Fibroblast of upper back skin (primary cell): Measurements from ENCODE around the gene ATP8A2.

Experiments
- DNase-seq: peaks from one replicate; pipeline ENCODE4 v3.0.0-alpha.2; 2013

The ATP8A2 gene

DNA sequence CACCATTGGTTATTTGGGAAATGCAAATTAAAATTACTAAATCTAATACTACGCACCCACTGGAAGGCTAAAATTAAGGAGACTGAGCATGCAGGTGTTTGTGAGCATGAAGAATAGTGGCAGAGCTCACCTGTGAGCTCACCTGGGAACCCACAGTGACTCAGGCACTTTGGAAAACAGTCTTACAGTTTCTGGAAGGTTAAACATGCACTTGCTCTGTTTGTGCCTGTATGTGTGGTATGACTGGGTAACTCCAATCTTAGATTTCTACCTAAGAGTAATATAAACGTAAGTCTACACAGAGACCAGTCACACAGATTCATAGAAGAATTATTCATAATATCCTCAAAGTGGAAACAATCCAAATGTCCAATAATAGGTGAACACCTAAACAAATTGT is 318.8 kb downstream of the ATP8A2 start:
- DNase-seq, result no peak

DNA sequence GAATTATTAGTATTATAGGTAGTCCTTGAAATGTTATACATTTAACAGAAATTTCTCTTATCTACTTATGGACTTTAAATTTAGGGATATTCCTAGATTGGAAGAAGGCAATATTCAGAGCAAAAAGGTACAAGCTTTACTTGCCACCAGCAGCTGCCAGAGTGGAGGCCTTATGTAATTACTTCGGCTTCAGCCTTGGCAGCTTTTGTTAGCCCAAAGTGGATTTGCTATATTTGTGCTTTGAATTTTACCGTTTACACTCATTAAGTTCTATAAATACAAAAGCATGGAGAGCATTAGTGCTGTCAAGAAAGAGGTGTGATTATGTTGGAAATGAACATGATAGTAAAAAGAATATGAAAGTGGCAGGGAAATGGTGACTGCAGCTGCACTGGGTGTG is 319.9 kb downstream of the ATP8A2 start:
- no peak for DNase-seq

- no peak for DNase-seq
Measured at GRCh38 chr13:25692099-25692498, 320.3 kb downstream of the ATP8A2 start.

GRCh38 chr13:25699056-25699455 is 327.3 kb downstream of the ATP8A2 start:
- DNase-seq, result no peak

DNA sequence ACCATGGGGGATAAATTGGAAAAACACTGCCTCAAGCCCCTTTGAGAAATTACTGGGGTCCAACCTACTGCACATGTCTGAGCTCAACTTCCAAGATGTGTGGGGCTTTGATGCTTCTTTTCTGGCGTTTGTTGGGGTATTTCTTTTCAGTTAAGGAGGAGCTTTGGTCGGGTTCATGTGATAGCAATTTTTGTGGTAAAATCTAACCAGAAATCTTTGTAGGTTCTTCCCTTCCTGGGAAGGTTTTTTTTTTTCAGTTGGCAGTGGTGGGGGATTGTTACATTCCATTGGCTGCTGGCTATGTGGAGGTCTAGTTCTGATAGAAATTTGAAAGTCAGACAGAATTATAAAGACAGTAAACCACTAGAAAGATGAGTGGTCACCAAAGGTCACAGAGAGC is 327.8 kb downstream of the ATP8A2 start:
- no peak for DNase-seq

DNA sequence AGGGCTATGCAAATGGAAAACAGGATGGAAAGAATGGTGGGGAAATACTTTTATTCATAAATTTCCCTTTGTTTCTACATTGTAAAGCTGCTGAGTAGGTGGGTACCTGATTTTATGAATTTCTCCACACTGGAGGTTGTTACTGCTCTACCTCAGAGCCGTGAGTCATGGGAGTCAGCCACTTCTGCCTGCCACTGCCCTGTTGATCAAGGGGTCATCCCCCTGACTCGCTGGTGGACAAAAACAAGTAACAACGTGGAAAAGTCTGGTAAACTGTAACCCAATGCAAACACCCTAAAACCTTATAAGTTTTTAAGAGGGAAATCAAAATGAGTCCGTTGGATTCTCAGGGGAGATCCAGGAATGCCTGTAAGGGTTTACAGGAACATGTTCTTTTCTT is 329.5 kb downstream of the ATP8A2 start:
- DNase-seq, result no peak

DNA sequence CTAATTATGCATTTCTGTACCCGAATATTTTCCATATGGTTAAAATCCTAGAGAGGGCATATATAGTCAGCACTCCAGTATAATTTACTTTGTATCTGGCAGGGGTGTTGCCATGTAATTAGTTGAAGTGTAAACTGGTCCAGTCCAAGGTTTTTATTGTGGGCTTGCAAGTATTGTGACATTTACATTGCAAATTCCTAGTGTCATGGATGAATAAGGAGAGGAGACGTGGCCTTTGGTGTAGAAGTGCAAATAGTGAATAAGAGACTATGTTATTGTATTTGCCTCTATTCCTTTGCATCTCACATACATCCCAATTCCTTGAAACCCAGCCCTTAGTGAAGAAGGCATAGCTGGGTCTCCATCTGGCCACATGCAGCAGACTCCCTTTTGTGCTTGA is 330.6 kb downstream of the ATP8A2 start:
- DNase-seq, result no peak

- peak; percentile 10 for DNase-seq
Measured at GRCh38 chr13:25707726-25708125, 336.0 kb downstream of the ATP8A2 start.

- DNase-seq, result no peak
Measured at GRCh38 chr13:25708268-25708667, 336.5 kb downstream of the ATP8A2 start.

GRCh38 chr13:25709088-25709487 is 337.3 kb downstream of the ATP8A2 start:
- DNase-seq, result no peak

- DNase-seq, result no peak
Measured at GRCh38 chr13:25715760-25716159, 344.0 kb downstream of the ATP8A2 start.

DNA sequence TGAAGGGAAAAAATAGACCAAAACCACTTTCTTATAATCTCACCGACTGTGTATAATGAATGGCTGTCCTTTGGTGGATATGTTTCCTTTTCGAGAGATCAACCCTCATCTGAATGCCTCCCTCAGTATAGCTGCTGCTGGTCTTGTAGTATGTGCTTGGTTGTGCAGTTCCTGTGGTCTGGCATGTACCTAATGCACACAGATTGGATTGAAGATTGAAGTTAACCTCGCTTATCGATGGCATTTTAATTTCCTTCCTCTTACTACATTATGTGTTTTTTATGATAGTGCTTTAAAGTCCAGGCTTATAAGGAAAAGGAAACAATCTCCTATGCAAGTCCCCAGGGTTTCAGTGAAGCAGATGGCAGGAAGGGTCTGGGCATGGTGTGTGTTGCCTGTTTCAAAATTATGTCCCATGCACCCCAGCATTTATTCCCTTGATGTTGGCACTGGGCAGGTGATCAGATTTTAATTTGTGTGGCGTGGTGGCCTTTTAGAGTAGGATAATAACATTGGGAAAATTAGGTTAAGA is 346.0 kb downstream of the ATP8A2 start:
- DNase-seq, result no peak

DNA sequence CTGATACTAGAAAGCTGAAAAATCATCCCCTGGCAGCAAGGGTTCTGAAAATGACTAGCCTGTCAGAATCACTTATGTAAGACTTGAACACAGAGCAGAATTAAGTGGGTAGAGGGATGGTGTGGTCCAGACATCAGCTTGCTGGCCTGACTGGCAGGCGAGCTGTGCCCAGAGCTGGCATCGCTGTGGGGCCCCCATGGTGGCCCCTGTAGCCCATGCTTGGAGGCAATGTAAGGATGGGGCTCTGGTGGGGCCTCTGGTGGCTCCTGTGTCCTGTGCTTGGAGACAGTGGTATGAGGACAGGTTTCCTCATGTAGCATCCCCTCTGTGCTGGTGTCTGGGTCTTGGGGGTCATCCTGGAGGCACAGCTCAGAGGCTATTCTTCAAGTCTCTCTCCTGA is 347.9 kb downstream of the ATP8A2 start:
- DNase-seq, result no peak

DNA sequence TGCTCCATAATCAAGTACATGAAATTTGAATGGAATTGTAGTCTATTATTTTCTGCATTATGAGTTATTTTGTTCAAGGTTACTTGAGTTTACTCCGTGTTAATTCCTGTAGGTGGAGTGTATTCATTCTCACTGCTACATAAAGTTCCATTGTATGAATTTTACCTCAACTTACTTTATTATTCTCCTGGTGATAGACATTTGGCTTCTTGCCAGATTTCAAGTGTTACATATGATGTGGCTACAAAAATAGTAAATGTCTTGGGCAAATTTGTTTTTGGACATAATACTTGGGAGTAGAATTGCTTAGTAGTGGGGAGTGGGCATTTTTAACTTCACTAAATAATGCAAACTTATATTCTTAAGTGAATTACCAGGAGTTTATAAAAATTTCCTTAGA is 351.1 kb downstream of the ATP8A2 start:
- DNase-seq, result no peak

GRCh38 chr13:25725104-25725503 is 353.3 kb downstream of the ATP8A2 start:
- no peak for DNase-seq

DNA sequence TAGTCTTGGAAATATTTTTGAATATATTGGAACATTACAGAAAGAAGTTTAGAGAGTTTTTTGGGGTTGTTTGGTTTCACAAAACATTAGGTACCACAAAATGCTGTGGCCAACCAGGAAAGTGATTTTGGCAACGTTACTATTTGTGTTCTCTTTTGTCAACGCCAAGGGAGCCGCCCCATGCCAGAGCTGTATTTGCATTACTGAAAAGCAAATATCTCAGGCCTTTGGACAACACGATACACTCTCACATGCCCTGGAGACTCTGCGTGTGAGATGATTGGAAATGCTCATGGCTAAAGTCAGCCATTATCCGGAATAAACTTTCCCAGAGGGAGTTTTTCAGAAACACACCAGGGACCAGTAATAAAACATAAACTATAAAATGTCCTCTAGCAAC is 355.5 kb downstream of the ATP8A2 start:
- DNase-seq, result no peak

DNA sequence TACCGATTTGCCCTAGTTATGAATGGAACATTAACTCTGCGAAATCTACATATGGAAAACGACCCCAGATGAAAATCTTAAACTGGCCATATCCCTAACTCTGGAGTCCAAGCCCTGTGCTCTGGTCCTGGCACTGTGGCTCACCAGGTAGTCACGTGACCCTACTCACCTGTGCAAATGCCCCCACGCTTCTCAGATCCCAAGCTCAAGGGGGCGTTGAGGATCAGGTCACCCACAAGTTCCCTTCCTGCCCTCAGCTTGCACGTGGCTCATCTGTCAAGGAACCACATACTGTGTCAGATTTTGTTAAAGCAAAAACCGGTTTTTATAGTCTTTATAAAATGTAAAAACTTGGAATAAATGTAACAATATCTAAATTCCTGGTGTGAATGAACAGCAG is 356.0 kb downstream of the ATP8A2 start:
- no peak for DNase-seq

DNA sequence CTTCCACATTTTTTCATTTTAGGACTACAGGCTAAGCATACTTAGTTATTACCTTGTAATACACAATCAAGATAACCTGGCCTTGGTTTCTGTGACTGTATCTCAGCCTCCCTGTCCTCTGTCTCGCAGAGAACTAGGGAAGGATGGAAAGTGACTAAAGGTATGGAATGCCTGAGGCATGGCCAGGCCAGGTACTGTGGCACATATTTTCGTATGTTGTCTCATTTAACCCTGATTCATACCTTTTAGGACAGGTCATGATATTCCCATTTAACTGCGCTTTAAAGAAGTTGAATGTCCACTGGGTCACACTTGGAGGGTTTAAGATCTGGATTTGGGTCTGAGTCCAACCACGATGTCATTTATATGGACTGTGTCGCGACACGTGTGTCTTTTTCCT is 357.4 kb downstream of the ATP8A2 start:
- no peak for DNase-seq

- no peak for DNase-seq
Measured at GRCh38 chr13:25731037-25731436, 359.3 kb downstream of the ATP8A2 start.

DNA sequence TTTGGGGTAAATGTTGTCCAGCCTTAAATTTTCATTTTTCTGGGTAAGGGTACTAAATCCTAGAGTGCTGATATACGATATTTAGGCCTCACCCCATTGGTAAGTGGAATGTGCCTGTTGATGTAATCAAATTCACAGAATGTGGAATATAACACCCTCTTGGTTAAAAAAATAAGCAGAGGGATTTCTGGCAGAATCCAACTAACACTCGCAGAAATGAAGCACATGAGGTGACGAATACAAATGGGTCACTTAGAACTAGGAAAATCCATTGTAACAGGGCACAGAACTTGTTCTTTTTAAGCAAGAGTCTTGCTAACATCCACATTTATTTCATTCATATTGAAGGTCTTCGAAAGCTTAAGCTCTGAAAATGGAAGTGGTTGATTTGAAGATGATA is 359.8 kb downstream of the ATP8A2 start:
- no peak for DNase-seq

DNA sequence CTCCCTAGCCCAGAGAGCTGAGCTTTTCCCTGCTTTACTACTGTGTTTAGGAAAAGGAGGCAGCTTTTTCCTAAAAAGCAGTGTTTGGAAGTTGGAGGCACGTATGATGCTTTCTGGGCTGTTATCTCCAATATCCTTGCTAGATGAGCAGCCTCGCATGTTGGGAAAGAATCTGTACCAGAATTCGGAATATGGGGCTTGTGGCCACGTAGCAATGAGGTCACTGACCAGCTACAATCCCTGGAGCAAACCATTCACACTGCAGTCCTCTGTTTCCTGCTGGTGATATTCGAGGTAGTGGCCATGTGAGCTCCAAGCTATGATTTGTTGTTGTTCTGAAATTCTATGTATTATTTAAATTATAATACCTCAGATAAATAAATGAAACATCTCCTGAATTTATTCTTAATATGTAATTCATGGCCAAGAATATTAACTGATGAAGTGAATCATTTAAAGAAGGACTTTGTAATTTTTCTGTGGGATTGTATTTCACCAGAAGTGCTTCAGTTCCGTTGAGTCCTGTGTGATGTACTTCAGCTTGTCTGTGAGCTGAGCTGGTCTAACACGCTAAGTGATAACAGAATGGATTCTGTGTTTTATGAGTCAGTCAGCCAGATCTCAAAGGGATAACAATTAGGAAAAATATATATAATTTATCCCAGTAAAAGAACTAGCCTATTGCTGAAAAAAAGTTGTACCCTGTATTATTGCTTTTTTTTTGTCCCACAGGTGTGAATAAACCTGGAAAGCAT is 360.5 kb downstream of the ATP8A2 start:
- peak; percentile 65 for DNase-seq

GRCh38 chr13:25733001-25733491 is 361.3 kb downstream of the ATP8A2 start:
- DNase-seq, result peak; percentile 88

- DNase-seq, result no peak
Measured at GRCh38 chr13:25733696-25734435, 362.1 kb downstream of the ATP8A2 start.
